Astrocyte of the cerebellum (primary cell): ENCODE data around the gene SLC25A2.
"Not testable (repeated sequence)": the region's sequence is repeated elsewhere in the genome, so short reads cannot be mapped to it uniquely, and the experiment has no call there.

Experiments
- DNase-seq: peaks from one replicate; pipeline ENCODE4 v3.0.0-alpha.2; 2011; ENCODE audit warnings: low read depth
- H3K4me3 ChIP-seq: 2 replicates; pipeline ENCODE4 v1.5.1; 2011; ENCODE audit warnings: mild to moderate bottlenecking, low read depth, low read length, moderate library complexity
- in situ Hi-C: cut with HindIII; loops from 2 replicates; pipeline ENCODE4 v1.10.0; 2017; ENCODE audit warnings: low sequenced_read_pairs
- TF ChIP-seq, protein P1 (sequence below): IDR thresholded peaks from 2 replicates; pipeline ENCODE4 v1.5.1; 2012; ENCODE audit warnings: low read length, low read depth, moderate library complexity, mild to moderate bottlenecking; ENCODE audit errors: missing control alignments

The SLC25A2 gene

GRCh38 chr5:141303756-141304155 is at the start of gene SLC25A2:
SLC25A2 (minus strand) TSS chr5:141304049; CDS start chr5:141303865, 184 bp downstream.
- DNase-seq: no peak
- in situ Hi-C loops: no loop called here
- TF ChIP-seq, protein P1, sequence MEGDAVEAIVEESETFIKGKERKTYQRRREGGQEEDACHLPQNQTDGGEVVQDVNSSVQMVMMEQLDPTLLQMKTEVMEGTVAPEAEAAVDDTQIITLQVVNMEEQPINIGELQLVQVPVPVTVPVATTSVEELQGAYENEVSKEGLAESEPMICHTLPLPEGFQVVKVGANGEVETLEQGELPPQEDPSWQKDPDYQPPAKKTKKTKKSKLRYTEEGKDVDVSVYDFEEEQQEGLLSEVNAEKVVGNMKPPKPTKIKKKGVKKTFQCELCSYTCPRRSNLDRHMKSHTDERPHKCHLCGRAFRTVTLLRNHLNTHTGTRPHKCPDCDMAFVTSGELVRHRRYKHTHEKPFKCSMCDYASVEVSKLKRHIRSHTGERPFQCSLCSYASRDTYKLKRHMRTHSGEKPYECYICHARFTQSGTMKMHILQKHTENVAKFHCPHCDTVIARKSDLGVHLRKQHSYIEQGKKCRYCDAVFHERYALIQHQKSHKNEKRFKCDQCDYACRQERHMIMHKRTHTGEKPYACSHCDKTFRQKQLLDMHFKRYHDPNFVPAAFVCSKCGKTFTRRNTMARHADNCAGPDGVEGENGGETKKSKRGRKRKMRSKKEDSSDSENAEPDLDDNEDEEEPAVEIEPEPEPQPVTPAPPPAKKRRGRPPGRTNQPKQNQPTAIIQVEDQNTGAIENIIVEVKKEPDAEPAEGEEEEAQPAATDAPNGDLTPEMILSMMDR: no peak
- no peak within 1 kb of the TSS for H3K4me3 ChIP-seq

DNA sequence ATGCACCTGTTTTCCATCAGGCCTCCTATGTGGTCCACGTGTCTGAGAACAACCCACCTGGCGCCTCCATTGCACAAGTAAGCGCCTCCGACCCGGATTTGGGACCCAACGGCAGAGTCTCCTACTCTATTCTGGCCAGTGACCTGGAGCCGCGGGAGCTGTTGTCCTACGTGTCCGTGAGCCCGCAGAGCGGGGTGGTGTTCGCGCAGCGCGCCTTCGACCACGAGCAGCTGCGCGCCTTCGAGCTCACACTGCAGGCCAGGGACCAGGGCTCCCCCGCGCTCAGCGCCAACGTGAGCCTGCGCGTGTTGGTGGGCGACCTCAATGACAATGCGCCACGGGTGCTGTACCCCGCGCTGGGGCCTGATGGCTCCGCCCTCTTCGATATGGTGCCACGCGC is 47.7 kb upstream of the SLC25A2 start:
- TF ChIP-seq, protein P1: no peak
- no peak overlapping the region for H3K4me3 ChIP-seq
- in situ Hi-C loops: no loop called here
- DNase-seq: no peak

DNA sequence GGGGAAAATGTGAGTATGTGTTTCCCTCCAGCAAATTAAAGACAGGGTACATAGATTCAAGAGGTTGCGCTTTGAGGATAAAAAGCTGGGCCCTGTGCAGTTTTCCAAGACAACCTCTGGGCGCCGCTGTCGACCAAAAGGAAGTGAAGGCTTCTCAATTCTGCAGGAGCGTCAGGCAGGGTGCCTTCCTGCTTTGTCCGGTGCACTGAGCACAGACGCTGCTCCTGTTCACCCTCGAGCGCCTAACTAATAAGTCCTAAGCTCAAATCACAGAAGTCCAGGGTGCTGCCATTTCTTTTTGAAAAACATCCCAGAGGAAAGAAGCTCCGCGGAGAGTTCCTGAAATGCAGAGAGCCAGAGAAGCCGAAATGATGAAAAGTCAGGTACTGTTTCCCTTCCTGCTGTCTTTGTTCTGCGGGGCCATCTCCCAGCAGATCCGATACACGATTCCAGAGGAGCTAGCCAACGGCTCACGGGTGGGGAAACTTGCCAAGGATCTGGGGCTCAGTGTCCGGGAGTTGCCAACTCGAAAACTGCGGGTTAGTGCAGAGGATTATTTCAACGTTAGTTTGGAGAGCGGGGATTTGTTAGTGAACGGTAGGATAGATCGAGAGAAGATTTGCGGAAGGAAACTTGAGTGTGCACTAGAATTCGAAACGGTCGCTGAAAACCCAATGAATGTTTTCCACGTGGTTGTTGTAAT is 46.2 kb upstream of the SLC25A2 start, which contains the start of gene PCDHGB1:
Gene PCDHGB1, plus strand, starts transcription at position 183 of the 703 bp plus-strand sequence. Its CDS starts 162 bp downstream, at position 345.
- TF ChIP-seq, protein P1: peak; percentile 43
- in situ Hi-C loops: no loop called here
- H3K4me3 ChIP-seq: peak within 1 kb of the TSS; percentile 32
- no peak for DNase-seq

DNA sequence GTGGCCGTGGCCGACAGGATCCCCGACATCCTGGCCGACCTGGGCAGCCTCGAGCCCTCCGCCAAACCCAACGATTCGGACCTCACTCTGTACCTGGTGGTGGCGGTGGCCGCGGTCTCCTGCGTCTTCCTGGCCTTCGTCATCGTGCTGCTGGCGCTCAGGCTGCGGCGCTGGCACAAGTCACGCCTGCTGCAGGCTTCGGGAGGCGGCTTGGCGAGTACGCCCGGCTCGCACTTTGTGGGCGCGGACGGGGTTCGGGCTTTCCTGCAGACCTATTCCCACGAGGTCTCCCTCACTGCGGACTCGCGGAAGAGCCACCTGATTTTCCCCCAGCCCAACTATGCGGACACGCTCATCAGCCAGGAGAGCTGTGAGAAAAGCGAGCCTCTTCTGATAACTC is 42.2 kb upstream of the SLC25A2 start:
- in situ Hi-C loops, H3K4me3 ChIP-seq, DNase-seq: not testable (repeated sequence)

DNA sequence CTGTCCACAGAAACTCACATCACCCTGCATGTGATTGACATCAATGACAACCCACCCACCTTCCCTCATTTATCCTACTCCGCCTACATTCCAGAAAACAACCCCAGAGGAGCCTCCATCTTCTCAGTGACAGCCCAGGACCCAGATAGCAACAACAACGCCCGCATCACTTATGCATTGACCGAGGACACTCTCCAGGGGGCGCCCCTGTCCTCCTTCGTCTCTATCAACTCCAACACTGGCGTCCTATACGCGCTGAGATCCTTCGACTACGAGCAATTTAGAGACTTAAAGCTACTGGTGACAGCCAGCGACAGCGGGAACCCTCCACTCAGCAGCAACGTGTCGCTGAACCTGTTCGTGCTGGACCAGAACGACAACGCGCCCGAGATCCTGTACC is 41.5 kb upstream of the SLC25A2 start:
- TF ChIP-seq, protein P1: no peak
- in situ Hi-C loops: no loop called here
- DNase-seq: no peak
- no peak overlapping the region for H3K4me3 ChIP-seq

GRCh38 chr5:141343953-141344463 is 40.2 kb upstream of the SLC25A2 start:
- H3K4me3 ChIP-seq: peak overlapping the region; percentile 30
- in situ Hi-C loops: loop anchor here (5.0 kb wide), 1 partner anchor 83 kb away; no protein-coding TSS in a partner anchor
- TF ChIP-seq, protein P1: no peak
- no peak for DNase-seq

GRCh38 chr5:141343242-141343952 is 39.5 kb upstream of the SLC25A2 start, which contains the start of gene PCDHGA3:
PCDHGA3 (plus strand) TSS chr5:141343829; CDS start chr5:141344034, 205 bp downstream.
- in situ Hi-C loops: loop anchor here (5.0 kb wide), 1 partner anchor 84 kb away; no protein-coding TSS in a partner anchor
- peak; percentile 26 for DNase-seq

More at GRCh38 chr5:141343242-141343952, 39.5 kb upstream of the SLC25A2 start, which contains the start of gene PCDHGA3:
- TF ChIP-seq, protein P1: peak; percentile 34
- H3K4me3 ChIP-seq: peak within 1 kb of the TSS; percentile 30
